ENCODE measurements around the gene ATAD3B.
"Not testable (repeated sequence)": the region's sequence is repeated elsewhere in the genome, so short reads cannot be mapped to it uniquely, and the experiment has no call there.

Gene ATAD3B

DNA sequence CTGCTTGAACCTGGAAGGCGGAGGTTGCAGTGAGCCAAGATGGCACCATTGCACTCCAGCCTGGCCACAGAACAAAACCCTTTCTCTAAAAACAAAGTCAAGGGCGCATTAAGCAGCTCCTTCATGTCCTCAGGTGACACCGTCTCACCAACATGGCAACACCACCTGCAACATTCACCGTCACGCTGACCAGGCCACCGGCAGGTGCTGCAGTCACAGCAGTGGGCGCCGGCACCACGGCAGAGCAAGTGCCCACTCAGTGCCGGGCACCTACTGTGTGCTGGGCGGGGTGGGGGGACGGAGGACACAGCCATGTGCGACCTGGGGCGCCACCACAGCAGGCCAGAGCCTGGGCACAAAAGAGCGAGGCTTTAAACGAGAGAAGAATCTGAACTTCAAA is 12.1 kb downstream of the ATAD3B start:
- H2AFZ ChIP-seq (ENCODE audit: insufficient read depth, low read length, poor library complexity): no peak overlapping the region
- no peak overlapping the region for H3K18ac ChIP-seq (ENCODE audit: low read length)
- no peak overlapping the region for H2AK5ac ChIP-seq (ENCODE audit: low read length)
- H3K9me3 ChIP-seq (ENCODE audit: insufficient read depth, low read depth, low read length): peaks cover 7% of the 10 kb centered on the region
- peaks cover 74 to 77% of the 10 kb centered on the region in 2 experiments for H3K36me3 ChIP-seq (ENCODE audit: control insufficient read depth in 1 of 2, insufficient read depth in 2 of 2, low read length in 2 of 2)
- WGBS (ENCODE audit: extremely low coverage, insufficient coverage, insufficient read length): no CpG with 5 or more reads among the region's 16 CpGs
- H4K8ac ChIP-seq (ENCODE audit: low read depth, low read length): no peak overlapping the region
- H4K12ac ChIP-seq (ENCODE audit: low read depth, low read length): no peak overlapping the region
- no peak overlapping the region for H3K14ac ChIP-seq (ENCODE audit: low read length)
- no peak overlapping the region for H2BK5ac ChIP-seq (ENCODE audit: low read depth, low read length, poor library complexity)
- no peak overlapping the region for H2BK12ac ChIP-seq (ENCODE audit: low read length)
- H3K4me2 ChIP-seq (ENCODE audit: low read length): no peak overlapping the region
- H3K4me3 ChIP-seq (ENCODE audit: low read depth, low read length): no peak overlapping the region
- H3K23ac ChIP-seq (ENCODE audit: low read length): no peak overlapping the region
- H3K27me3 ChIP-seq (ENCODE audit: insufficient read depth, low read length): no peaks in the 10 kb centered on the region
- no peaks in the 10 kb centered on the region for H3K79me2 ChIP-seq (ENCODE audit: control insufficient read depth, insufficient read depth, low read length, poor library complexity)
- H4K91ac ChIP-seq (ENCODE audit: low read depth, low read length): no peak overlapping the region
- H3K27ac ChIP-seq (ENCODE audit: low read depth, low read length): no peak overlapping the region
- no peaks in the 10 kb centered on the region for H3K4me1 ChIP-seq (ENCODE audit: control insufficient read depth in 1 of 2, insufficient read depth in 2 of 2, low read length in 2 of 2)
- H3K9ac ChIP-seq (ENCODE audit: low read length): no peak overlapping the region
- no peak for DNase-seq
- no peaks in the 10 kb centered on the region for H3K79me1 ChIP-seq (ENCODE audit: low read length)
- no peak overlapping the region for H2BK120ac ChIP-seq (ENCODE audit: insufficient read depth, low read length, poor library complexity)
- no peak overlapping the region for H3K4ac ChIP-seq (ENCODE audit: low read depth, low read length)

GRCh38 chr1:1484976-1485750 is 13.6 kb downstream of the ATAD3B start:
- not testable (repeated sequence) for H3K27ac ChIP-seq (ENCODE audit: low read depth, low read length); H3K79me2 ChIP-seq (ENCODE audit: control insufficient read depth, insufficient read depth, low read length, poor library complexity); H2AK5ac ChIP-seq (ENCODE audit: low read length); H4K8ac ChIP-seq (ENCODE audit: low read depth, low read length); H3K23ac ChIP-seq (ENCODE audit: low read length); H3K27me3 ChIP-seq (ENCODE audit: insufficient read depth, low read length); H3K4me2 ChIP-seq (ENCODE audit: low read length); H3K4me3 ChIP-seq (ENCODE audit: low read depth, low read length); H3K79me1 ChIP-seq (ENCODE audit: low read length); H2BK120ac ChIP-seq (ENCODE audit: insufficient read depth, low read length, poor library complexity); H4K91ac ChIP-seq (ENCODE audit: low read depth, low read length); DNase-seq; H4K12ac ChIP-seq (ENCODE audit: low read depth, low read length); H3K14ac ChIP-seq (ENCODE audit: low read length); H3K4ac ChIP-seq (ENCODE audit: low read depth, low read length); H2BK12ac ChIP-seq (ENCODE audit: low read length); H2BK5ac ChIP-seq (ENCODE audit: low read depth, low read length, poor library complexity); H3K18ac ChIP-seq (ENCODE audit: low read length); H3K9ac ChIP-seq (ENCODE audit: low read length); H3K4me1 ChIP-seq (ENCODE audit: control insufficient read depth in 1 of 2, insufficient read depth in 2 of 2, low read length in 2 of 2); H3K9me3 ChIP-seq (ENCODE audit: insufficient read depth, low read depth, low read length); H2AFZ ChIP-seq (ENCODE audit: insufficient read depth, low read length, poor library complexity)
- no CpG with 5 or more reads among the region's 46 CpGs for WGBS (ENCODE audit: extremely low coverage, insufficient coverage, insufficient read length)
- H3K36me3 ChIP-seq (ENCODE audit: control insufficient read depth in 1 of 2, insufficient read depth in 2 of 2, low read length in 2 of 2): peaks cover 76 to 79% of the 10 kb centered on the region in 2 experiments

- H3K79me1 ChIP-seq (ENCODE audit: low read length); H4K91ac ChIP-seq (ENCODE audit: low read depth, low read length); H3K4me3 ChIP-seq (ENCODE audit: low read depth, low read length); H3K27ac ChIP-seq (ENCODE audit: low read depth, low read length); H3K14ac ChIP-seq (ENCODE audit: low read length); DNase-seq; H3K4me1 ChIP-seq (ENCODE audit: control insufficient read depth in 1 of 2, insufficient read depth in 2 of 2, low read length in 2 of 2); H3K9ac ChIP-seq (ENCODE audit: low read length); H2AK5ac ChIP-seq (ENCODE audit: low read length); H4K12ac ChIP-seq (ENCODE audit: low read depth, low read length); H2BK120ac ChIP-seq (ENCODE audit: insufficient read depth, low read length, poor library complexity); H2BK5ac ChIP-seq (ENCODE audit: low read depth, low read length, poor library complexity); H4K8ac ChIP-seq (ENCODE audit: low read depth, low read length); H3K27me3 ChIP-seq (ENCODE audit: insufficient read depth, low read length); H2AFZ ChIP-seq (ENCODE audit: insufficient read depth, low read length, poor library complexity); H3K9me3 ChIP-seq (ENCODE audit: insufficient read depth, low read depth, low read length); H3K18ac ChIP-seq (ENCODE audit: low read length); H3K79me2 ChIP-seq (ENCODE audit: control insufficient read depth, insufficient read depth, low read length, poor library complexity); H3K4ac ChIP-seq (ENCODE audit: low read depth, low read length); H3K4me2 ChIP-seq (ENCODE audit: low read length); H3K23ac ChIP-seq (ENCODE audit: low read length); H2BK12ac ChIP-seq (ENCODE audit: low read length): not testable (repeated sequence)
- WGBS (ENCODE audit: extremely low coverage, insufficient coverage, insufficient read length): no CpG with 5 or more reads among the region's 31 CpGs
- peaks cover 76 to 79% of the 10 kb centered on the region in 2 experiments for H3K36me3 ChIP-seq (ENCODE audit: control insufficient read depth in 1 of 2, insufficient read depth in 2 of 2, low read length in 2 of 2)
Observed at GRCh38 chr1:1485755-1486317, 14.3 kb downstream of the ATAD3B start.

DNA sequence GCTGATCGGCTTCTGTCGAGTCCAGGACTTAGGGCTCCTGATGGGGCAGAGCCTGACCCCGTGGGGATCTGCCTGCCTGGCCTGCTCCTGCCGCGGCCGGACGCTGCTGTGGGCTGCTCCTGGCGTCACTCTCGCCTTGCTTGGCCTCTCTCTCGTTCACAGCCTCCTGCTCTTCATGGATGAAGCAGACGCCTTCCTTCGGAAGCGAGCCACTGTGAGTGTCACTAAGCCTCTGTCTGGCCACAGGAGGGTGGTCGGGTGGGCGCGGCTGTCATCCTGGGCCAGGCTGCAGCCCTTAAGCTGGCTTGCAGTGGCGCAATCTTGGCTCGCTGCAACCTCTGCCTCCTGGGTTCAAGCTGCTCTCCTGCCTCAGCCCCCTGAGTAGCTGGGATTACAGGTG is 16.1 kb downstream of the ATAD3B start:
- H3K27ac ChIP-seq (ENCODE audit: low read depth, low read length): no peak overlapping the region

More for the DNA sequence above, 16.1 kb downstream of the ATAD3B start:
- Histone ChIP-seq H3K79me1 (ENCODE audit: low read length) (no peaks in the 10 kb centered on the region), H2AK5ac (ENCODE audit: low read length) (no peak overlapping the region), H3K14ac (ENCODE audit: low read length) (no peak overlapping the region), H3K4me3 (ENCODE audit: low read depth, low read length) (no peak overlapping the region), H3K18ac (ENCODE audit: low read length) (no peak overlapping the region), H3K9ac (ENCODE audit: low read length) (no peak overlapping the region), H2BK12ac (ENCODE audit: low read length) (no peak overlapping the region), H4K8ac (ENCODE audit: low read depth, low read length) (no peak overlapping the region), H2BK120ac (ENCODE audit: insufficient read depth, low read length, poor library complexity) (no peak overlapping the region), H2AFZ (ENCODE audit: insufficient read depth, low read length, poor library complexity) (no peak overlapping the region), H2BK5ac (ENCODE audit: low read depth, low read length, poor library complexity) (no peak overlapping the region), H3K23ac (ENCODE audit: low read length) (no peak overlapping the region), H4K12ac (ENCODE audit: low read depth, low read length) (no peak overlapping the region), H3K79me2 (ENCODE audit: control insufficient read depth, insufficient read depth, low read length, poor library complexity) (no peaks in the 10 kb centered on the region), H3K4me2 (ENCODE audit: low read length) (no peak overlapping the region), H3K4ac (ENCODE audit: low read depth, low read length) (no peak overlapping the region), H3K36me3 (ENCODE audit: control insufficient read depth in 1 of 2, insufficient read depth in 2 of 2, low read length in 2 of 2) (peaks cover 80 to 84% of the 10 kb centered on the region in 2 experiments), H3K27me3 (ENCODE audit: insufficient read depth, low read length) (no peaks in the 10 kb centered on the region), H3K9me3 (ENCODE audit: insufficient read depth, low read depth, low read length) (peaks cover 9% of the 10 kb centered on the region), H4K91ac (ENCODE audit: low read depth, low read length) (no peak overlapping the region), H3K4me1 (ENCODE audit: control insufficient read depth in 1 of 2, insufficient read depth in 2 of 2, low read length in 2 of 2) (no peaks in the 10 kb centered on the region)
- WGBS (ENCODE audit: extremely low coverage, insufficient coverage, insufficient read length): no CpG with 5 or more reads among the region's 18 CpGs
- DNase-seq: no peak

Data from trophoblast cell (in vitro differentiated cells and primary cell).